AG09319 (cell line): ENCODE data around the gene CBLB.

Source experiments
- DNase-seq: peaks from one replicate; pipeline ENCODE4 v3.0.0-alpha.2; 2010; ENCODE audit warnings: low read depth; ENCODE audit errors: extremely low read depth
- CTCF ChIP-seq: IDR thresholded peaks from 2 replicates; pipeline ENCODE4 v1.5.1; 2011; ENCODE audit warnings: low read depth, mild to moderate bottlenecking, inconsistent platforms, low read length, moderate library complexity

CBLB gene

DNA sequence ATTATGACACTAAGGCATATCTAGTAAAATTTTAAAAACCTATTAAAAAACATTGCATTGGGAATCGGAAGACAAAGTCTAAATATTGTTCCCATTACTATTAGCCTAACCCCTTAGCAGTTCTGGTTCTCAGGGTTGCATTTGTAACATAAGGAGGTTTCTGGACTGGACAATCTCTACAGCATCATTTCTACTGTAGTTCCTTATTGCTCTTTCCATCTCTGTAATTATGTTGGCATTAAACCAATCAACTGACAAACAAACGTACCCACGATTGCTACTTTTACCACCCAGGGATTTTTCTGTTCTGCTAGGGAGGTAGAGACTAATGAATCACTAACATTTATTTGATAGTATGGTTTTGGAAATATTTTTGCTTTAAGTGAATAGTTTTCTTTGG is 190.8 kb downstream of the CBLB start:
- no peak for TF ChIP-seq CTCF
- no peak for DNase-seq

- no peak for DNase-seq
- no peak for TF ChIP-seq CTCF
Observed at GRCh38 chr3:105676621-105677300, 192.1 kb downstream of the CBLB start.

GRCh38 chr3:105674437-105675065 is 194.3 kb downstream of the CBLB start:
- TF ChIP-seq CTCF, result no peak
- no peak for DNase-seq

GRCh38 chr3:105672996-105673395 is 195.8 kb downstream of the CBLB start:
- DNase-seq, result no peak

GRCh38 chr3:105662306-105662705 is 206.5 kb downstream of the CBLB start:
- TF ChIP-seq CTCF, result no peak
- DNase-seq, result no peak

More at GRCh38 chr3:105672996-105673395, 195.8 kb downstream of the CBLB start:
- TF ChIP-seq CTCF, result no peak

DNA sequence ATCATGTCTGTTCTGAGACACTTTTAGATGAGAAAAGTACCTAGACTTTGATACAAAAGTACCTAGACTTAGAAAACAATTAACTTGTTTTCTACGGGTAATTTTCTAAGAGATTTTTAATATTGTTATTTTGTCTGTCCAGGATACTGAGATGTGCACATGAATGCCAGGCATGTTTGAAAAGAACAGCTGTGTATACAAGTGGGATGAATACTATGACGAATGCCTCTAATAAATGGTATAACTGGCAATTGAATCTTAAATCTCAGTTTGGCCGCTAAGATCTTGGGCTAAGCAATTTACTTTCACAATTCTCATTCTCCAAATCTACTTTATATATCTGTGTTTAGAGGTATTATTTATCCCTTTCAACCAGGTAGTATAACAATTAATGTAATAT is 207.4 kb downstream of the CBLB start:
- no peak for TF ChIP-seq CTCF
- no peak for DNase-seq

- no peak for TF ChIP-seq CTCF
- no peak for DNase-seq
Observed at GRCh38 chr3:105656651-105657504, 211.9 kb downstream of the CBLB start.
